Neutrophil (primary cell): Measurements from ENCODE around the gene STX5.
A peak's percentile ranks its signal among the peaks of the same experiment; 100 is the strongest.

ENCODE experiments used
- H3K27ac ChIP-seq: fragments of 200-600 bp; sonication (generic); 2 replicates; pipeline ENCODE4 v1.5.1; 2016; ENCODE audit warnings: mild to moderate bottlenecking, moderate library complexity
- H3K27me3 ChIP-seq: fragments of 200-600 bp; sonication (generic); 2 replicates; pipeline ENCODE4 v1.6.0; 2016; ENCODE audit warnings: mild to moderate bottlenecking
- H3K36me3 ChIP-seq: fragments of 200-600 bp; sonication (generic); 2 replicates; pipeline ENCODE4 v1.5.1; 2017
- H3K4me1 ChIP-seq, 2 experiments: fragments of 200-600 bp in 1 of 2; sonication (generic) in 1 of 2; 1 replicate in 1 of 2; 2 replicates in 1 of 2; pipeline versions ENCODE4 v1.5.1 to v1.6.1; 2013 to 2016; ENCODE audit warnings: low read depth in 1 of 2, low read length in 1 of 2, mild to moderate bottlenecking in 1 of 2, moderate library complexity in 1 of 2; ENCODE audit not compliant: control insufficient read depth in 1 of 2, insufficient read depth in 1 of 2
- H3K4me3 ChIP-seq, 2 experiments: fragments of 200-600 bp in 1 of 2; sonication (generic) in 1 of 2; 1 replicate in 1 of 2; 2 replicates in 1 of 2; pipeline ENCODE4 v1.5.1; 2013 to 2016; ENCODE audit warnings: low read depth in 1 of 2, low read length in 1 of 2, mild to moderate bottlenecking in 1 of 2, moderate library complexity in 1 of 2
- H3K9me3 ChIP-seq: fragments of 200-600 bp; sonication (generic); 2 replicates; pipeline ENCODE4 v1.5.1; 2016
- CTCF ChIP-seq: fragments of 200-600 bp; sonication (generic); IDR thresholded peaks from 2 replicates; pipeline ENCODE4 v1.5.1; 2016; ENCODE audit warnings: antibody characterized with exemption

The STX5 gene

GRCh38 chr11:62852523-62853188, 20.8 kb upstream of the STX5 start:
- peak overlapping the region; percentile 33 for H3K27ac ChIP-seq
- TF ChIP-seq CTCF = no peak
- peaks cover 26 to 34% of the 10 kb centered on the region in 2 experiments for H3K4me1 ChIP-seq
- H3K36me3 ChIP-seq = peaks cover 7% of the 10 kb centered on the region
- no peaks in the 10 kb centered on the region for H3K9me3 ChIP-seq
- no peak overlapping the region for H3K4me3 ChIP-seq
- H3K27me3 ChIP-seq = no peaks in the 10 kb centered on the region

- Histone ChIP-seq H3K36me3 (peaks cover 7% of the 10 kb centered on the region), H3K9me3 (no peaks in the 10 kb centered on the region), H3K27ac (peak overlapping the region; percentile 33), H3K4me1 (peaks cover 25 to 34% of the 10 kb centered on the region in 2 experiments), H3K4me3 (no peak overlapping the region), H3K27me3 (no peaks in the 10 kb centered on the region)
- TF ChIP-seq CTCF = no peak
Measured at GRCh38 chr11:62851807-62852522, 20.1 kb upstream of the STX5 start.

- Histone ChIP-seq H3K36me3 (peaks cover 7% of the 10 kb centered on the region), H3K4me3 (no peak overlapping the region), H3K27me3 (no peaks in the 10 kb centered on the region), H3K4me1 (peaks cover 17 to 26% of the 10 kb centered on the region in 2 experiments), H3K9me3 (no peaks in the 10 kb centered on the region), H3K27ac (no peak overlapping the region)
- no peak for TF ChIP-seq CTCF
Measured at GRCh38 chr11:62850911-62851806, 19.3 kb upstream of the STX5 start.

GRCh38 chr11:62847767-62848314, 16.0 kb upstream of the STX5 start:
- Histone ChIP-seq H3K36me3 (peaks cover 7% of the 10 kb centered on the region), H3K27ac (no peak overlapping the region), H3K27me3 (no peaks in the 10 kb centered on the region), H3K9me3 (no peaks in the 10 kb centered on the region), H3K4me3 (no peak overlapping the region), H3K4me1 (peaks cover under 1% of the 10 kb centered on the region in 2 experiments)
- no peak for TF ChIP-seq CTCF

GRCh38 chr11:62846177-62846576, 14.3 kb upstream of the STX5 start:
- H3K9me3 ChIP-seq = no peaks in the 10 kb centered on the region
- H3K4me1 ChIP-seq = peaks cover 12 to 17% of the 10 kb centered on the region in 2 experiments
- no peak overlapping the region for H3K4me3 ChIP-seq
- TF ChIP-seq CTCF = no peak
- no peaks in the 10 kb centered on the region for H3K36me3 ChIP-seq
- no peak overlapping the region for H3K27ac ChIP-seq
- H3K27me3 ChIP-seq = no peaks in the 10 kb centered on the region
